ENCODE data around the gene BARHL2. TPM values are rescaled to one million over a fixed set of nuclear protein-coding genes. Genes with fewer than 3 reads are reported as not detected.

The BARHL2 gene
- total and polyA plus RNA-seq, 4 experiments from 2014 or later = not detected

GRCh38 chr1:90705956-90706355 is 11.1 kb downstream of the BARHL2 start:
- peaks cover 0 to 3% of the 10 kb centered on the region in 2 donors for H3K36me3 Mint-ChIP-seq
- DNase-seq = no peak
- ChIA-PET CTCF (ENCODE audit: partially characterized antibody) (interaction anchor here (1.2 kb wide), 1 partner anchor 16 kb away, joined by 3 read pairs; no protein-coding TSS in a partner anchor), POLR2A (ENCODE audit: partially characterized antibody) (no interaction called here)
- peaks cover 61 to 77% of the 10 kb centered on the region in 2 donors for H3K27me3 Mint-ChIP-seq
- Histone ChIP-seq H3K4me1 (ENCODE audit: insufficient read depth, low read length) (peaks cover 13% of the 10 kb centered on the region), H3K27ac (ENCODE audit: low read depth, low read length) (no peak overlapping the region), H3K4me3 (ENCODE audit: low read length in 2 of 2) (no peak overlapping the region), H3K36me3 (ENCODE audit: insufficient read depth, low read length) (no peaks in the 10 kb centered on the region), H3K9me3 (ENCODE audit: control insufficient read depth in 1 of 2, low read length in 2 of 2) (no peaks in the 10 kb centered on the region), H3K27me3 (ENCODE audit: insufficient read depth, low read length) (peaks cover 53% of the 10 kb centered on the region)
- intact Hi-C loops (cut with micrococcal nuclease) = no loop called here
- H3K4me3 Mint-ChIP-seq = peak overlapping the region in 6 of 8 donors; percentile 4 to 61 (median 34)
- H3K27ac Mint-ChIP-seq = no peak overlapping the region
- peaks cover 5 to 25% (median 11%) of the 10 kb centered on the region in 4 donors for H3K4me1 Mint-ChIP-seq
- H3K9me3 Mint-ChIP-seq = peaks cover 2 to 32% (median 10%) of the 10 kb centered on the region in 8 donors

DNA sequence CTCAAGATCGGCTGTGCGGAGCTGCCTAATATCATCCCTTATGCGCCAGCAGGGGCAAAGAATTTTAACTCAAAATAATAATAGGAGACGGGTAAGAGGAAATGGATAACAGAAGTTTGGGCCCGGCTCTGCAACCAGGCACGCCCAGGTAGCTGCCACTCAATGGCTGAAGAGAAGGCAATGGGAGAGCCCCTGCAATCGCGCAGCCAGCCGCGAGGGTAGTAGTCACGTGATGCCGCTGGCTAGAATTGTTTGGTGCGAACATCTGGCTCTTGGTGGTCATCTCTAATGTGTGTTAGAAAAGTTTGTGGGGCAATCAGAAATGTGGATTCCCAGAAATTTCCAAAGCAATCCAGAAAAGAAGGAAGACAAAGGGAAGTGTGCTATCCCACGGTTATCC is 12.3 kb downstream of the BARHL2 start:
- Histone ChIP-seq H3K4me1 (ENCODE audit: insufficient read depth, low read length) (peaks cover 13% of the 10 kb centered on the region), H3K36me3 (ENCODE audit: insufficient read depth, low read length) (no peaks in the 10 kb centered on the region), H3K27me3 (ENCODE audit: insufficient read depth, low read length) (peaks cover 44% of the 10 kb centered on the region), H3K27ac (ENCODE audit: low read depth, low read length) (no peak overlapping the region), H3K4me3 (ENCODE audit: low read length in 2 of 2) (no peak overlapping the region), H3K9me3 (ENCODE audit: control insufficient read depth in 1 of 2, low read length in 2 of 2) (no peaks in the 10 kb centered on the region)
- intact Hi-C loops (cut with micrococcal nuclease) = no loop called here
- Mint-ChIP-seq H3K4me3 (no peak overlapping the region), H3K4me1 (peaks cover 5 to 25% (median 10%) of the 10 kb centered on the region in 4 donors), H3K36me3 (no peaks in the 10 kb centered on the region), H3K9me3 (peaks cover 2 to 31% (median 10%) of the 10 kb centered on the region in 8 donors), H3K27me3 (peaks cover 55 to 76% of the 10 kb centered on the region in 2 donors), H3K27ac (no peak overlapping the region)
- ChIA-PET CTCF (ENCODE audit: partially characterized antibody) (no interaction called here), POLR2A (ENCODE audit: partially characterized antibody) (no interaction called here)
- no peak for DNase-seq

DNA sequence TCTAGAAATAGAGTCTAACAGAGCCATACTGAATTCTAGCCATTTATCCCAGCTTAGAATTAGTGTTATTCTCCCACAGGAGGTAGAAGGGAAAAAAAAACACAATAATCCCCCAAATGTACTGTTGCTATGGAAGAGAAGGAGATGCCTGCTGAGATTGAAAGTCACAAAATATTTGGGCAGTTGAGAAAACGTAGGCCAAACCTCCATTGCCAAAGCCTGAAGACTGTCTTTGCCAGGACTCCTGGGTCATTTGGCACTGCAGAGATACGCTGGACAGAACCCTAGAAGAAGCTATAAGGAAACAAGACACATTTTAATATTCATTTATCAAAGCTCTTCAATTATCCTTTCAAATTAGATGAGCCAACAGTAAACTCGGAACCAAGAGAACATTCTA is 22.3 kb downstream of the BARHL2 start:
- Mint-ChIP-seq H3K27me3 (peaks cover 15 to 24% of the 10 kb centered on the region in 2 donors), H3K4me3 (no peak overlapping the region), H3K36me3 (no peaks in the 10 kb centered on the region), H3K4me1 (no peaks in the 10 kb centered on the region), H3K27ac (no peak overlapping the region), H3K9me3 (no peaks in the 10 kb centered on the region)
- no peaks in the 10 kb centered on the region for H3K27me3 ChIP-seq (ENCODE audit: insufficient read depth, low read length)
- no peak overlapping the region for H3K27ac ChIP-seq (ENCODE audit: low read depth, low read length)
- ChIA-PET POLR2A (ENCODE audit: partially characterized antibody) (no interaction called here), CTCF (ENCODE audit: partially characterized antibody) (interaction anchor here (1.1 kb wide), 1 partner anchor 27 kb away, joined by 4 read pairs; no protein-coding TSS in a partner anchor)
- intact Hi-C loops (cut with micrococcal nuclease) = no loop called here
- no peaks in the 10 kb centered on the region for H3K36me3 ChIP-seq (ENCODE audit: insufficient read depth, low read length)
- H3K9me3 ChIP-seq (ENCODE audit: control insufficient read depth in 1 of 2, low read length in 2 of 2) = no peaks in the 10 kb centered on the region
- no peaks in the 10 kb centered on the region for H3K4me1 ChIP-seq (ENCODE audit: insufficient read depth, low read length)
- no peak overlapping the region for H3K4me3 ChIP-seq (ENCODE audit: low read length in 2 of 2)
- DNase-seq = no peak

DNA sequence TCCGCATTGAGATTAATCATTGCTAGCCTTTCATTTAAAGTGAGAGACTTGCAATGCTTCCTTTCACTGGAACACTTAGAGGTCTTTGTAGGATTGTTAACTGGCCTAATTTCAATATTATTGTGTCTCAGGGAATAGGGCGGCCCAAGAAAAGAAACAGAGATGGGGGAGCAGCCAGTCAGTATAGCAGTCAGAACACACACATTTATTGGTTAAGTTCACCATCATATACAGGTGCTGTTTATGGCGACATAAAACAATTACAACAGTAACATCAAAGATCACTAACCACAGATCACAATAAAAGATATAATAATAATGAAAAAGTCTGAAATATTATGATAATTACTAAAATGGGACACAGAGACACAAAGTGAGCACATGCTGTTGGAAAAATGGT is 29.4 kb downstream of the BARHL2 start:
- no peaks in the 10 kb centered on the region for H3K4me1 ChIP-seq (ENCODE audit: insufficient read depth, low read length)
- H3K36me3 ChIP-seq (ENCODE audit: insufficient read depth, low read length) = no peaks in the 10 kb centered on the region
- no peaks in the 10 kb centered on the region for H3K27me3 ChIP-seq (ENCODE audit: insufficient read depth, low read length)
- CTCF ChIA-PET (ENCODE audit: partially characterized antibody) = no interaction called here
- no peak overlapping the region for H3K4me3 Mint-ChIP-seq
- no peaks in the 10 kb centered on the region for H3K9me3 ChIP-seq (ENCODE audit: control insufficient read depth in 1 of 2, low read length in 2 of 2)
- no peak for DNase-seq
- no peaks in the 10 kb centered on the region for H3K9me3 Mint-ChIP-seq
- H3K27me3 Mint-ChIP-seq = peaks cover 17 to 21% of the 10 kb centered on the region in 2 donors
- H3K4me3 ChIP-seq (ENCODE audit: low read length in 2 of 2) = no peak overlapping the region
- intact Hi-C loops (cut with micrococcal nuclease) = no loop called here
- H3K4me1 Mint-ChIP-seq = no peaks in the 10 kb centered on the region
- no peak overlapping the region for H3K27ac ChIP-seq (ENCODE audit: low read depth, low read length)
- no peak overlapping the region for H3K27ac Mint-ChIP-seq
- no peaks in the 10 kb centered on the region for H3K36me3 Mint-ChIP-seq
- POLR2A ChIA-PET (ENCODE audit: partially characterized antibody) = no interaction called here

- CTCF ChIA-PET (ENCODE audit: partially characterized antibody) = no interaction called here
- Mint-ChIP-seq H3K4me3 (no peak overlapping the region), H3K27ac (no peak overlapping the region), H3K9me3 (peaks cover 5 to 40% (median 27%) of the 10 kb centered on the region in 8 donors), H3K27me3 (peaks cover 6 to 10% of the 10 kb centered on the region in 2 donors), H3K4me1 (no peaks in the 10 kb centered on the region), H3K36me3 (peaks cover 0 to 1% of the 10 kb centered on the region in 2 donors)
- Histone ChIP-seq H3K4me1 (ENCODE audit: insufficient read depth, low read length) (no peaks in the 10 kb centered on the region), H3K36me3 (ENCODE audit: insufficient read depth, low read length) (no peaks in the 10 kb centered on the region), H3K9me3 (ENCODE audit: control insufficient read depth in 1 of 2, low read length in 2 of 2) (peaks cover 0 to 4% of the 10 kb centered on the region in 2 donors), H3K27me3 (ENCODE audit: insufficient read depth, low read length) (no peaks in the 10 kb centered on the region), H3K4me3 (ENCODE audit: low read length in 2 of 2) (no peak overlapping the region), H3K27ac (ENCODE audit: low read depth, low read length) (no peak overlapping the region)
- no peak for DNase-seq
- intact Hi-C loops (cut with micrococcal nuclease) = no loop called here
- POLR2A ChIA-PET (ENCODE audit: partially characterized antibody) = no interaction called here
Measured at GRCh38 chr1:90675161-90675847, 41.8 kb downstream of the BARHL2 start.

GRCh38 chr1:90671741-90672140 is 45.4 kb downstream of the BARHL2 start:
- H3K36me3 ChIP-seq (ENCODE audit: insufficient read depth, low read length) = no peaks in the 10 kb centered on the region
- H3K9me3 ChIP-seq (ENCODE audit: control insufficient read depth in 1 of 2, low read length in 2 of 2) = peaks cover 0 to 4% of the 10 kb centered on the region in 2 donors
- Mint-ChIP-seq H3K27me3 (peaks cover 3 to 15% of the 10 kb centered on the region in 2 donors), H3K27ac (no peak overlapping the region), H3K4me3 (no peak overlapping the region), H3K36me3 (peaks cover 0 to 1% of the 10 kb centered on the region in 2 donors), H3K9me3 (peaks cover 5 to 39% (median 27%) of the 10 kb centered on the region in 8 donors), H3K4me1 (no peaks in the 10 kb centered on the region)
- ChIA-PET POLR2A (ENCODE audit: partially characterized antibody) (no interaction called here), CTCF (ENCODE audit: partially characterized antibody) (no interaction called here)
- no peak overlapping the region for H3K27ac ChIP-seq (ENCODE audit: low read depth, low read length)
- no peaks in the 10 kb centered on the region for H3K4me1 ChIP-seq (ENCODE audit: insufficient read depth, low read length)
- DNase-seq = no peak
- H3K27me3 ChIP-seq (ENCODE audit: insufficient read depth, low read length) = no peaks in the 10 kb centered on the region
- intact Hi-C loops (cut with micrococcal nuclease) = no loop called here
- no peak overlapping the region for H3K4me3 ChIP-seq (ENCODE audit: low read length in 2 of 2)

GRCh38 chr1:90671251-90671650 is 45.9 kb downstream of the BARHL2 start:
- Mint-ChIP-seq H3K4me3 (no peak overlapping the region), H3K36me3 (peaks cover 0 to 1% of the 10 kb centered on the region in 2 donors), H3K27ac (no peak overlapping the region), H3K27me3 (peaks cover 5 to 15% of the 10 kb centered on the region in 2 donors), H3K4me1 (no peaks in the 10 kb centered on the region), H3K9me3 (peaks cover 5 to 34% (median 25%) of the 10 kb centered on the region in 8 donors)
- no peaks in the 10 kb centered on the region for H3K36me3 ChIP-seq (ENCODE audit: insufficient read depth, low read length)
- ChIA-PET CTCF (ENCODE audit: partially characterized antibody) (no interaction called here), POLR2A (ENCODE audit: partially characterized antibody) (no interaction called here)
- no peak overlapping the region for H3K27ac ChIP-seq (ENCODE audit: low read depth, low read length)
- H3K4me3 ChIP-seq (ENCODE audit: low read length in 2 of 2) = no peak overlapping the region
- peaks cover 0 to 4% of the 10 kb centered on the region in 2 donors for H3K9me3 ChIP-seq (ENCODE audit: control insufficient read depth in 1 of 2, low read length in 2 of 2)
- no peaks in the 10 kb centered on the region for H3K27me3 ChIP-seq (ENCODE audit: insufficient read depth, low read length)
- no peak for DNase-seq
- H3K4me1 ChIP-seq (ENCODE audit: insufficient read depth, low read length) = no peaks in the 10 kb centered on the region
- intact Hi-C loops (cut with micrococcal nuclease) = no loop called here
